Neutrophil (primary cell): ENCODE data around the gene ZNF469.

Source experiments
- H3K27ac ChIP-seq: fragments of 200-600 bp; sonication (generic); 2 replicates; pipeline ENCODE4 v1.5.1; 2016; ENCODE audit warnings: mild to moderate bottlenecking, moderate library complexity
- H3K27me3 ChIP-seq: fragments of 200-600 bp; sonication (generic); 2 replicates; pipeline ENCODE4 v1.6.0; 2016; ENCODE audit warnings: mild to moderate bottlenecking
- H3K36me3 ChIP-seq: fragments of 200-600 bp; sonication (generic); 2 replicates; pipeline ENCODE4 v1.5.1; 2017
- H3K4me1 ChIP-seq, 2 experiments: fragments of 200-600 bp in 1 of 2; sonication (generic) in 1 of 2; 1 replicate in 1 of 2; 2 replicates in 1 of 2; pipeline versions ENCODE4 v1.5.1 to v1.6.1; 2013 to 2016; ENCODE audit warnings: low read depth in 1 of 2, low read length in 1 of 2, mild to moderate bottlenecking in 1 of 2, moderate library complexity in 1 of 2; ENCODE audit not compliant: control insufficient read depth in 1 of 2, insufficient read depth in 1 of 2
- H3K4me3 ChIP-seq, 2 experiments: fragments of 200-600 bp in 1 of 2; sonication (generic) in 1 of 2; 1 replicate in 1 of 2; 2 replicates in 1 of 2; pipeline ENCODE4 v1.5.1; 2013 to 2016; ENCODE audit warnings: low read depth in 1 of 2, low read length in 1 of 2, mild to moderate bottlenecking in 1 of 2, moderate library complexity in 1 of 2
- H3K9me3 ChIP-seq: fragments of 200-600 bp; sonication (generic); 2 replicates; pipeline ENCODE4 v1.5.1; 2016
- TF ChIP-seq, protein P1 (sequence below): fragments of 200-600 bp; sonication (generic); IDR thresholded peaks from 2 replicates; pipeline ENCODE4 v1.5.1; 2016; ENCODE audit warnings: antibody characterized with exemption

The ZNF469 gene

DNA sequence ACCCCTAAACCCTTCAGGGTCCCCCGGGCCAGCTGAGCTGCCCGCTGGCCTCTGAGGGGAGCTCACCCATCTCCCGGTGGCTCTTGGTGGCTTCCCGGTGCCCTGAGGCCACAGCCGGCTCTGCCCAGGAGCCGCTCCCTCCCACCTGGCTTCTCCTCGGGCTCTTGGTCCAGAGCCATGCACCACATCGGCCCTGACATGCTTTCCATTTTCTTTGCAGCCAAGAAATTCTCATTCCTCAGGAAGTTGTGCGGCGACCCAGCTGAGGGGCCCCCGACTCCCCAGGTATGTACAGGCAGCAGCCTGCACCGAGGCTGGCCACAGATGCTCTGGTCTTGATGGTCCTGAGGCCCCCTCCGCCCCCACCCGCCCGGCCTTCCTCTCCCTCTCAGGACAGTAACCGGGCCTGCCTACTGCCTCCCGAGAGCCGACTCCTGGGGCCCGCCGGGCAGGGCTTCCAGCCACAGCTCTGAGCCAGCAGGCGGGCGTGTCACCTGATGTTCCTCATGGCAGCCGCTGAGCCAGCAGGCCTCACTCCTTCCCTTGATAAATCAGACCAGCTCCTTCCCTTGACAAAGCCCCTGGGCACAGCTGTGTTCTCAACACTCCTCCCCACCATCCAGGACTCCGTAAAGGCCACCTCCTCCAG, 42.0 kb downstream of the ZNF469 start:
- Histone ChIP-seq H3K36me3 (no peaks in the 10 kb centered on the region), H3K27ac (no peak overlapping the region), H3K27me3 (peaks cover 50% of the 10 kb centered on the region), H3K9me3 (no peaks in the 10 kb centered on the region), H3K4me1 (no peaks in the 10 kb centered on the region), H3K4me3 (no peak overlapping the region)
- TF ChIP-seq, protein P1, sequence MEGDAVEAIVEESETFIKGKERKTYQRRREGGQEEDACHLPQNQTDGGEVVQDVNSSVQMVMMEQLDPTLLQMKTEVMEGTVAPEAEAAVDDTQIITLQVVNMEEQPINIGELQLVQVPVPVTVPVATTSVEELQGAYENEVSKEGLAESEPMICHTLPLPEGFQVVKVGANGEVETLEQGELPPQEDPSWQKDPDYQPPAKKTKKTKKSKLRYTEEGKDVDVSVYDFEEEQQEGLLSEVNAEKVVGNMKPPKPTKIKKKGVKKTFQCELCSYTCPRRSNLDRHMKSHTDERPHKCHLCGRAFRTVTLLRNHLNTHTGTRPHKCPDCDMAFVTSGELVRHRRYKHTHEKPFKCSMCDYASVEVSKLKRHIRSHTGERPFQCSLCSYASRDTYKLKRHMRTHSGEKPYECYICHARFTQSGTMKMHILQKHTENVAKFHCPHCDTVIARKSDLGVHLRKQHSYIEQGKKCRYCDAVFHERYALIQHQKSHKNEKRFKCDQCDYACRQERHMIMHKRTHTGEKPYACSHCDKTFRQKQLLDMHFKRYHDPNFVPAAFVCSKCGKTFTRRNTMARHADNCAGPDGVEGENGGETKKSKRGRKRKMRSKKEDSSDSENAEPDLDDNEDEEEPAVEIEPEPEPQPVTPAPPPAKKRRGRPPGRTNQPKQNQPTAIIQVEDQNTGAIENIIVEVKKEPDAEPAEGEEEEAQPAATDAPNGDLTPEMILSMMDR, result no peak

- Histone ChIP-seq H3K27ac (no peak overlapping the region), H3K36me3 (no peaks in the 10 kb centered on the region), H3K27me3 (peaks cover 63% of the 10 kb centered on the region), H3K9me3 (no peaks in the 10 kb centered on the region), H3K4me3 (no peak overlapping the region), H3K4me1 (peaks cover 0 to 6% of the 10 kb centered on the region in 2 experiments)
- TF ChIP-seq, protein P1, result no peak
These were observed 43.3 kb downstream of the ZNF469 start for GRCh38 chr16:88426018-88426417.

DNA sequence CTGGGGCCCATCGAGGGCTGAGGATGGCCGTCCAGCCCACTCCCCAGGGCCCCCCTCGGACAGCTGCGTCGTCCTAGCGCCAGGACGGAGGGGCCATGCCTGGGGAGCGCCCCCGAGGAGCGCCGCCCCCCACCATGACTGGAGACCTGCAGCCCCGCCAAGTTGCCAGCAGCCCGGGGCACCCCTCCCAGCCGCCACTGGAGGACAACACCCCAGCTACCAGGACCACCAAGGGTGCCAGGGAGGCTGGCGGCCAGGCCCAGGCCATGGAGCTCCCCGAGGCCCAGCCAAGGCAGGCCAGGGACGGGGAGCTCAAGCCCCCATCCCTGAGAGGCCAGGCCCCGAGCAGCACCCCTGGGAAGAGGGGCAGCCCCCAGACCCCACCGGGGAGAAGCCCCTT, 44.6 kb downstream of the ZNF469 start:
- Histone ChIP-seq H3K27me3 (peaks cover 76% of the 10 kb centered on the region), H3K27ac (no peak overlapping the region), H3K4me3 (no peak overlapping the region), H3K9me3 (no peaks in the 10 kb centered on the region), H3K36me3 (no peaks in the 10 kb centered on the region), H3K4me1 (peaks cover 0 to 6% of the 10 kb centered on the region in 2 experiments)
- TF ChIP-seq, protein P1, result no peak

- H3K4me1 ChIP-seq, result peaks cover 0 to 6% of the 10 kb centered on the region in 2 experiments
- no peak overlapping the region for H3K27ac ChIP-seq
- H3K36me3 ChIP-seq, result no peaks in the 10 kb centered on the region
- no peak overlapping the region for H3K4me3 ChIP-seq
- H3K9me3 ChIP-seq, result no peaks in the 10 kb centered on the region
- TF ChIP-seq, protein P1, result no peak
- peaks cover 84% of the 10 kb centered on the region for H3K27me3 ChIP-seq
These were observed 45.4 kb downstream of the ZNF469 start for GRCh38 chr16:88428156-88428555.

DNA sequence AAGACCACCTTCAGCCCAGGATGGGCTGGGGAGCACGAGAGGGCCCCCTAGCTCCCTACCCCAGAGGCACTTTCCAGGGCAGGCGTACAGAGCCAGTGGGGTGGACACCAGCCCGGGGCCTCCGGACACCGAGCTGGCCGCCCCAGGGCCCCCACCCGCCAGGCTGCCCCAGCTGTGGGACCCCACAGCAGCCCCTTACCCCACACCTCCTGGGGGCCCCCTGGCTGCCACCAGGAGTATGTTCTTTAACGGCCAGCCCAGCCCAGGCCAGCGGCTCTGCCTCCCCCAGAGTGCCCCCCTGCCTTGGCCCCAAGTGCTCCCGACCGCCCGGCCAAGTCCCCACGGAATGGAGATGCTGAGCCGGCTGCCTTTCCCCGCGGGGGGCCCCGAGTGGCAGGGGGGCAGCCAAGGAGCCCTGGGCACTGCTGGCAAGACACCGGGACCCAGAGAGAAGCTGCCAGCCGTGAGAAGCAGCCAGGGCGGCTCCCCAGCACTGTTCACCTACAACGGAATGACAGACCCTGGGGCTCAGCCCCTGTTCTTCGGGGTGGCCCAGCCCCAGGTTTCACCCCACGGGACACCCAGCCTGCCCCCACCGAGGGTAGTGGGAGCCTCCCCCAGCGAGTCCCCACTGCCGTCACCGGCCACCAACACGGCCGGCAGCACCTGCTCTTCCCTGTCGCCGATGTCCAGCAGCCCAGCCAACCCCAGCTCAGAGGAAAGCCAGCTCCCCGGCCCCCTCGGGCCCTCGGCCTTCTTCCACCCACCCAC, 46.0 kb downstream of the ZNF469 start:
- H3K4me3 ChIP-seq, result no peak overlapping the region
- TF ChIP-seq, protein P1, result no peak
- H3K9me3 ChIP-seq, result no peaks in the 10 kb centered on the region
- peaks cover 86% of the 10 kb centered on the region for H3K27me3 ChIP-seq
- H3K4me1 ChIP-seq, result peaks cover 0 to 6% of the 10 kb centered on the region in 2 experiments
- no peaks in the 10 kb centered on the region for H3K36me3 ChIP-seq
- H3K27ac ChIP-seq, result no peak overlapping the region
